SHP77 (cell line): ENCODE measurements around the gene MED13L.

Experiments used
- DNase-seq, 2 experiments: peaks; one replicate each; lab custom pipeline; 2025; lab: John Stamatoyannopoulos, UW

Gene MED13L

DNA sequence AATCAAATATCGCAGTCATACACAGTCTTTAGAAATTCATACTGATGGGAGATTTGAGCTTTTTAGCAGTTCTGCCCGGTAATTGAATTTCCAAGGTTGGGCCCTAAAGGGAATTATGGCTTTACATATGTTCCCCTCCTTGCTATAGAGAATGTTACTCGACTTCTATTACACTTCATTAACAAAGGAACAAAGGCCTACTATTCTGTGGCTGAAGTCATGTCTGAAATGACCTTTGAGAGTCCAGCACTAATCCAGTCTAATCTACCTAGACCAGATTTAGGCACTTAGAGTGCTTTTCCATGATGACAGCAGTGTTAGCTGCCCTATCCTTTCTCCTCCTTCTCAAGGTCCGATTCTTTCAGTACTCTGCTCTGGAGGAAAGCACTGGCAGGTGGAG lies 305.3 kb downstream of the MED13L start:
- no peak for DNase-seq

DNA sequence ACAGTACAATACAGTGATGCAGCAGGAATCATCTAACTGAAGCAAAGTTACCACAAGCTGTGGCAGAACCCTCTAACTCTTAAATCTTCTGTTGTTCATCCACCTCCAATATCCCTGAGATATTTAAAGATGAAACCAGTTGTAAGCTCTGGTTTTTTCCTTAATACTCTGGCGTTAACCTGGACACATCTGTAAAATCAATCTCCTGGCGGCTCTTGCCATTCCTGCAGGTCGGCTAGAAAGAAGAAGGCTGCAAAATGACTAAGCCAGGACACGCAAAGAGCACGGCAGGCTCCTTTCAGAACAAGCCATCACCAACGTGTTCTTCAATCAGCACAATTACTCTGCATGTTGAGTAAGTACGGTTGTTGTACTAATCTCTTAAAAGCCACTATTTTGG lies 309.3 kb downstream of the MED13L start:
- no peak for DNase-seq

DNA sequence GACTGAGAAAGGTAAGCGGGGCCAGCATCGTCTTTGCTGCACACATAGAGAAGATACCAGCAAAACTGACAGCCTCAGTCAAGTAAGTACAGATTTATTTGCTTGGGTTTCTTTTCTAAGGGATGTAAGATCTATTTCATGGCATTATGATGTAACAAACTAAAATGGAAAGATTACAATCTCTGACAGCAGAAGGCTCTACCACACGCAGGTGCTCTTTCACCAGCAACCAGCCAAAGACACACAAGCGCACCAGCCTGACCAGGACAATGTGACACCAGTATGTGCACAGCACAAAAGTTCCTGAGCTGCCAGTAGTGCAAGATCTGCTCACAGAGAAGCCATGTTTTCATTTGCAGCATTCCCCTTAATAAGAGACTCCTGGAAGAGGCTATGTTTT lies 311.1 kb downstream of the MED13L start:
- no peak for DNase-seq

DNA sequence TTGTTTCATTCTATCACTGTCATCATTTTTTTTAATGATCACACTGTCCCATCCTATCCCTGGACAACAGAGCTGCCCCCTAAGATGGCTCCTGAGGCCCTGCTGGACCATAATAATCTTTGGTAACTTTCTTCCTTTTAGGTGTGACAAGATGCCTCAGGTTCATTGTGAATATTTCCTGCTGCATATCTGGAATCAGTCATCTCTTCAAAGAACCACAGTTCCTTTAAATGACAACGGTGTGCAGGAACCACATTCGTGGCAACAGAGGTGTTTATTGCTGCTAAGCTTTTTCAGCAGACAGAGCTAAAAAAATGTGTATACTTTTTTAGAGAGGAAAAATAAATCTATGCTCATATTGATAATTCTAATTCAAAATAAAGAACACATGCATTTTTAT lies 312.9 kb downstream of the MED13L start:
- DNase-seq = no peak

- DNase-seq = no peak
Measured at GRCh38 chr12:115964214-115964613, 313.3 kb downstream of the MED13L start.

GRCh38 chr12:115962216-115962615 lies 315.3 kb downstream of the MED13L start:
- DNase-seq = no peak

DNA sequence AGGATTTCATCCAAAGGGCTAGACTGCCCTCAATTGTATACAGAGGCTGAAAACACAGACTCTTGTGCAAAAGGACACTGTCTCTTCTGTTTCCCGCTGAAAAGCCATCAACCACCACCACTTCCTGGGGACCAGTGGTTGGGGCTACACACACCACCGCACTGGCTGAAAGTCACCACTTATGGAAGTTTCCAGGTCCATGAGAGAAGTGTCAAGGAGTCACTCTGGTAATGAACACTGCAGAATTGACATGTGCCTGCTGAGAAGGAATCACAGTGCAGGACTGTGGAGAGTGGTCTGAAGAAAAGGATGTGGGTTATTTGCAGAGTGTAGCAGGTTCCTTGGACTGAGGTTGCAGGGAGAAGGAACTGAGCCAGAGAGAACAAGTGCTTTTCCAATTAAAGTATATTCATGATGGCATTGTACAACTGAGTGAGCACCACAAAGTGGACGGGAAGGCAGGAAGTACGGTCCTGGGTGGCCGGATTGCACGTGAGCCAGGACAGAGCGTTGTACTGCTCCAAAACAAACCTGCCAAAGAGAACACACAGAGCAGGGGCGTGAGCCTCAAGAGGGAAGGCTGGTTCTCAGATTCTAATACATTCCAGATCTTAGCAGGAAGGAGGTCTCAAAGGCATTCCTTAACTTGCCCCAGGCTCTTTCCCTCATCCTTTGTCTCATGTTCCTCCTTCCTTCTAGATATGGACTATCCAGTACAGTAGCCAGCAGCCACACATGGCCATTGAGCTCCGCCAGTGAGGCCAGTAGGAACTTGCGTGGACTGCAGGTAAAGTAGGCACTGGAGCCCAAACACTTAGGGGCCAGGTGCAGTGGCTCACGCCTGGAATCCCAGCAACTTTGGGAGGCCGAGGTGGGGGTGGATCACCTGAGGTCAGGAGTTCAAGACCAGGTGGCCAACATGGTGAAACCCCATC lies 316.4 kb downstream of the MED13L start:
- no peak for DNase-seq

- DNase-seq = no peak
Measured at GRCh38 chr12:115957686-115958290, 319.7 kb downstream of the MED13L start.

DNA sequence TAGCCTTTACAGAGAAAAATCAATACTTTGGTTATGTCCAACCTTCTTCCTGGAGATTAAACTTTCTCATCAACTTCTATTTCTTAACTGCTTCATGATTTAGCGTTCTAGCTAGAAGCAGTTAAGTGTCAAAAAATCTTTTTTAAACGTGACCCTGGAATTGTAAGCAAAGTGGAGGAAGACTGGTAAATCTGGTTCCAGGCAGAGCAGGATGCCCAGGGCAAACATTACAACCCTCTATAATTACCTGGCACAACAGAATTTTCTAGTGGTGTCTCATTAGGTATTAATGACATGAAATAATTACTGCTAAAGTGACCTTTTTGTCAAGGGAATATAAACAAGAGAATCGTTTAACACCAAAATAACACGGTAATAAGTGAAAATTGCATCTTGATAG lies 320.8 kb downstream of the MED13L start:
- DNase-seq = no peak

DNA sequence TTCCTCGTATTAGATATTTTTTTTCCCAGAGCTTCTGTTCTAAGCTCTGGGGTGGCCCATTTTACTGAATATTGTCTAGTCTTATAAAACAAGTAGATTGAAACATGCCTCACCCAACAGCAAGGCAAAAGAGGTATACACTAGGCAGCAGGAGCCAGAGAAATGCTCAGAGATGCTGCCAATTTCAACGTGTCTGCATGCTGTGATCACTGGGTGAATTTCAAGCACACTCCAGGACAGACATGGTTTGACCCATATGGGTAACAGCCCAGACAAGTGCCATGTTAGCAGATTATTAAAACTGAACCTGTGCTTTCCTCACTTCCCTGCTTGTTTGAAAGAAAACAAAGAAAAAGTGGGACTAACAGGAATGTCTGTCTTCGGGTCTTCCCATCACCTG lies 321.3 kb downstream of the MED13L start:
- no peak for DNase-seq

- no peak for DNase-seq
Measured at GRCh38 chr12:115953450-115953849, 324.0 kb downstream of the MED13L start.

GRCh38 chr12:115953031-115953430 lies 324.5 kb downstream of the MED13L start:
- DNase-seq = no peak

DNA sequence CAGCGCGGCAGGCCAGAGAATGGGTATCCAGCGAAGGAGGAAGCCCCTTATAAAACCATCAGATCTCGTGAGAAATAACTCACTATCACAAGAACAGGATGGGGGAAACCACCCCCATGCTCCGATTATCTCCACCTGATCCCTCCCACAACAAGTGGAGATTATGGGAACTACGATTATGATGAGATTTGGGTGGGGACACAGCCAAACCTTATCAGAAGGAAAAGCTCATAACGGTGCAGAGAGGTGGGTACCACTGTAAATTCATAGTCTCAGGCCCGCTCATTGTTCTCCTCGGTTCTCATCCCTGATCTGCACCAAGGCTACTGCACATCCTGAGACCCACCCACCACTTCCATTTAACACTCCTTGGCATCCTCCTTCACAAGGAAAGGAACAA lies 326.5 kb downstream of the MED13L start:
- no peak for DNase-seq

- DNase-seq = no peak
Measured at GRCh38 chr12:115949675-115950074, 327.8 kb downstream of the MED13L start.

- no peak for DNase-seq
Measured at GRCh38 chr12:115947696-115948062, 329.8 kb downstream of the MED13L start.

- DNase-seq = peak in 1 of 2 experiments; percentile 12
Measured at GRCh38 chr12:115946867-115947695, 330.4 kb downstream of the MED13L start.

- DNase-seq = no peak
Measured at GRCh38 chr12:115946092-115946491, 331.4 kb downstream of the MED13L start.

DNA sequence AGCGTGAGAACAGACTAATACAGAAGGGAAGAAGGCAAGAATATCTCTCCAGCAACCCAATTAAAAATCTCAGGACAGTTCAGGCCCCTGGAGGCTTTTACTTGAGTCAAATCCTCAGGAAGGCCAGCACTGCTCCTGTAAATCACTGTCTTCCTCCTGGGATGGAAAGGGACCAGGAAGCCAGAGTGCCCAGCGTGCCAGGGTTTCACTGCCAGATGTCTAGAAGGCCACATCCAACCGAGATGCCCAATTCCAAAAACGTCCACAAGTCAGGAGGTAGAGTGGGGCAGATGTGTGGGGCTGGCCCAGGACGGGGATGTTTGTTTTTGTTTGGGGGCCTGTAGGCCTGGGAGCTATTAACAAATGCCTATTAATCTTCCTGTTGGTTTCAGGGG lies 332.0 kb downstream of the MED13L start:
- DNase-seq = no peak

GRCh38 chr12:115944837-115945490 lies 332.5 kb downstream of the MED13L start:
- DNase-seq = no peak

DNA sequence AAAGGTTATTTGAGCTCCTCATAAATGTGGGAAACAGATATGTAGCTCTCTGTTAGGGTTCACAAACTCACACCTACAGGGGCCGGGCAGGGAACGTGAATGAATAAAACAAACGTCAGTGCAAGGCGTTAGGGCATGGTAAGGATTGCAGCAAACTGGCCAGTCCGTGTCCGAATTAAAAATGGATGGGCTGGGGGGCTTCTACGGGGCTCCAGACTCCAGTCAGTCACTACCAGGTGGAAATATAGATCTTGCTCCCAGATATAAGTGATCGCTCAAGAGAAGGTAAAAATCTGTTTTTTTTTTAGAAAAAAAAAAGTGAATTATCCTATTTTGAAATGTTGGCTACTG lies 333.1 kb downstream of the MED13L start:
- no peak for DNase-seq

DNA sequence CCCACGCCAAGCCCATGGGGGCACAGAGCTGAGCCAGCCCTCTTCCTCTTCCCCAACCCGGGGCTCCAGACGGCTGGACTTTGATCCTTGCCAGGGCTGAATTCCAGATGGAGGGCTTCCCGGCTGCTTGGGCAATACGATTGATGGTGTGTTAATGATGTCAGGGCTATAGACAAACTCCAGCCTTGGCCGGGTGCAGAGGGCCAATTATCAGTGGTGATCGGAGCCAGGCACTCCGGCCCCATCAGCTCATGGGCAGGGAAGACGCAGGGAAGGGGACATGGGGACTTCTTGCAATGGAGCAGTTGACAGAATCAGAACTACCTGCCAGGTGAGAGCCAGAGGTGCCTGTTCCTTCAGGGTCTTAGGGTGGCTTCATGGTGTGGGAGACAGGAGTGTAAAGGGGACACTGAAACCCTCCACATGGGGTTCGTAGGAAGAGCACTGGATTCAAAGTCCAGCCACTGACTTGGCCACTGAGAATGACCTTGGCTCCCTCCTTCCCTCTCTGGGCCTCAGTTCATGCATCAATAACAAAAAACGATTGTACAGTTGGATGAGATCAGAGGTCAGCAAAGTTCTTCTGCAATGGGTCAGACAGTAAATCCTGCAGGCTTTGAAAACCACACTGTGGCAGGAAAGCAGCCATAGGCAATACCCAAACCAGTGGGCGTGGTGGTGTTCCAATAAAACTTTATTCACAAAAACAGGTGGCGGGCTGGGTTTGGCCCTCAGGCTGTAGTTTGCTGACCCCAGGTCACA lies 333.7 kb downstream of the MED13L start:
- DNase-seq = no peak

- no peak for DNase-seq
Measured at GRCh38 chr12:115943310-115943629, 334.2 kb downstream of the MED13L start.
